Measurements from ENCODE around the gene SGSM1.

Gene SGSM1

DNA sequence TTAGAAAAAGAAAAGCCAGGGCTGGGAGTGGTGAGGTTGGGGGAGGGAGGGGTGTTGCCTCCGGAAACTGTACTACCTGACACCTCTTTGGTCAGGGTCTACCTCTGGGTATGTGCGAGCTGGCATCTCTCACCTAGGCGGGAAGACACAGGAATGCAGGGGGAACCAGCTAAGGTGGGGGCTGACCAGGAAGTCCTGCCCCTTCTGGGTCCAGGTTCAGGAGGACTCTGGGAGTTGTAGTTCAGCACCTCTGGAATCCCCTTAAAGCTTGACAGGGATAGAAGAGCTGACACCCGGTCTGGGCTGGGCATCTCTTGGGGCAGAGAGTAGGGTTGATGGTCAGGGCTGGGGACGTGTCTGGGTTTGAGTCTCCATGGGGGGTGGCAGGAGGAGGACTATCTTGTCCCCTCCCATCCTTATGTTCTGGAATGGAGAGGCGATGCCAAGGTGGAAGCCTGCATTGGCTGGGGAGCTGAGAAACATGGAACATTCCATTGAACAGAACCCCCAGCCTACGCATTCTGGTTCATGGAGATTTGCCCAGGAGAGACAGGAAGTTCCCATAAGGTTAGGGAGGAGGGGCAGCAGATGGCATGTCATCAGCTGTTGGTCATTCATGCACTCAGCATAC, 144.4 kb downstream of the SGSM1 start:
- DNase-seq (ENCODE audit: low read depth, low spot score), result no peak

- DNase-seq (ENCODE audit: low read depth, low spot score), result no peak
These were observed 146.2 kb downstream of the SGSM1 start, which contains the start of gene KIAA1671 for GRCh38 chr22:24951942-24952836. Gene KIAA1671, plus strand, starts transcription at chr22:24952716. Its CDS starts 75,284 bp downstream, at chr22:25028000.

DNA sequence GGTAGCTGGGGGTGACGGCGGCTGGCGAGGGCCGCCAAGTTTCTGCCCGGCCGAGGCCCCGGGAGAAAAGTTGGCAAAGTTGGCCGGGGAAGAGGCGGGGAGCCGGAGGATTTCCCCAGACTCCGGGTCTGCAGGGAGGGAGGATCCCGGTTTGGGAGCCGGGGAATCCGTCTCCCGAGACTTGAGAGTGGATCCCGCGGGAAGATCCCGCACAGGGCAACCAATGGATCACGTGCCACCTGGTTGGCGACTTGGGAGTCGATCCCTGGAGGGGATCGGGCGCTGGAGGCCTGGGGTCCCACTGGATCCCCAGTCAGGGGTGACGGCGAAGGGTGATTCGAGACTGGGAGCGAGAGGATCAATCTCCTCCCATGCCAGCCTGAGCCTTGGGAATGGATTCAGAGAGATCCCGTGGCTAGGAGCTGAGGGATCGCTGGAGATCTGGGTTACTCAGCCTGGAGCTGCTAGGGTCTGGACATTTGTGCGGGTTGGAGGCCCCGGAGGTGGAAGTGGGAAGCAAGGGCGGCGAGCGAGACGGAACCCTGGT, 146.9 kb downstream of the SGSM1 start:
- DNase-seq (ENCODE audit: low read depth, low spot score), result no peak

DNA sequence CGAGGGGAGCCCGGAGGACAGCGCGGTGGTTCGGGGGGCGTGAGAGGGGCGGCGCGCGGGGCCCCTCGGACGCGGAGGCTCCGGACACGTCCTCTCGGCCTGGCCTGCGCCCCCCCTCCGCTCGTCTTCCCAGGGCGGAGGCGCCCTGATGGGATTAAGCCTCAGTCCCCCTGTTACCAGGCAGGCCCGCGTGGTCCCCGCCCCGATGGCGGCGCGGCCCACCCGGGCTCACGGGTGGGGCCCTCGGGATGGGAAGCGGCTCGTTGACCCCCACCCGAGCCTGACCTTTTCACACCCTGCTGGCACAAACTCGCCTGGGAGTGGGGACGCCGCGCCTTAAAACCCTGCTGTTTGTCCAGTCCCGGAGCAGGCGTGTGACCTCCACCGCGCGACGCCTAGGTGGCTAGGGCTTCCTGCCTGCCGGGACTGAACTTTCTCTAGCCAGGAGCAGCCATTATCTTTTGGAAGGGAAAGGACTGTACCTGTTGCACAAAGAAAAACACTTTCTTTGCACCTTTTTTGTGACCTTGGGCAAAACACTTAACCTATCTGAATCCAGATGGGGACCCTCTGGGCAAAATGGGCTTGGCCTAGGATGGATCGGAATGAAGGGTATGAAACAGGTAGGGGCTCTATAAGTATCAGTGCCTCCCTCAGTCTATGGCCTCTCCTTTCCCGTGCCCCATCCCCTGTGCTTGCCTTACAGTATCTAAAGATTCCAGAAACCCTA, 147.5 kb downstream of the SGSM1 start:
- no peak for DNase-seq (ENCODE audit: low read depth, low spot score)

DNA sequence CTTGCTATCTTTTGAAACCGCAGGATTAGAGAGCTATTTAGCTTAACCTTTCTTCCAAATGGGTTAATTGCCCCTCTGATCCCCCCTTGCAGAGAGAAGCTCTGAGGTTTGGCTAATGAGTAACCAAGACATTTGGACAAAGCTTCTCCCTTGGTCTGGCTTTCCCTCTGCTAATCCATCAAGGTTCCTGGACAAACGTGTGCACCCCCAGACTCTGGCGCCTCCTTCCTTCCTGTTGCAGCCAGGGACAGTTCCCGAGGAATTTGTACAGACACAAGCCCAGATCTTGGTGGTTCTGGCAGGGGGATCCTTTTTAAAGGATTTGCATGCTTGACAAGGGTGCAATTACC, 148.1 kb downstream of the SGSM1 start:
- no peak for DNase-seq (ENCODE audit: low read depth, low spot score)

- no peak for DNase-seq (ENCODE audit: low read depth, low spot score)
These were observed 148.8 kb downstream of the SGSM1 start for GRCh38 chr22:24954856-24955255.

- no peak for DNase-seq (ENCODE audit: low read depth, low spot score)
These were observed 151.0 kb downstream of the SGSM1 start for GRCh38 chr22:24957043-24957442.

GRCh38 chr22:24961217-24961844, 155.3 kb downstream of the SGSM1 start:
- DNase-seq (ENCODE audit: low read depth, low spot score), result no peak

DNA sequence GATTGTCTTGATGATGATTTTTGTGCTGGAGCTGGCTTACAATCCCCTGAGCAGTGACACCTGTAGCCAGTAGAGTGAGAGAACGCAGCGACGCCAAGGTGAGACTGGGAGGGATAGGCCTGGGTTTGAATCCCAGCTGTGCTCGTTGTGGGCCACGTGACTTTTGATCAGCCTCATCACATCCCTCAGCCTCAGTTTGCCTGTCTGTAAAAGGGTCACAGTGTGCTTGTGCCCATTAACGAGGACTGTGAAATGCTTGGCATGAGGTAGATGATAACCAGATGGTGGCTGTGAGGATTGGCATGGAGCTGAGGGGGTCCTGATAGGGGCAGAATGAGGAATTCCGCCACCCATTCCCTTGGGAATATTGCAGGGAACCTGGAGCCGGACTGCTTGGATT, 156.1 kb downstream of the SGSM1 start:
- no peak for DNase-seq (ENCODE audit: low read depth, low spot score)

DNA sequence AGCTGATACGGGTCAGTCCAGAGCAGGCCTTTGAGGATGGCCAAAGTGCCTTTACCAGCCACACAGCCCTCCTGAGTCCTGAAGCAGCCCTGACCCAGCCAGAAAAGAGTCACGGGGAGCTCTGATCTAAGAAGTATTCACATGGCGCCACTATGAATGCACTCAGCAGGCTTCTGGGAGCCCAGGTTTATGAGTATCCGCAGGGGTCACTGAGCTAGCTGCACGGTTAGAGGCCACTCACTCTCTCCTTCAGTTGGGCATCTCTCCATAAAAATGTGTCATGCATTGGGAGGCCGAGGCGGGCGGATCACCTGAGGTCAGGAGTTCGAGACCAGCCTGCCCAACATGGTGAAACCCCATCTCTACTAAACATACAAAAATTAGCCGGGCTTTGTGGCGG, 156.8 kb downstream of the SGSM1 start:
- DNase-seq (ENCODE audit: low read depth, low spot score), result no peak

DNA sequence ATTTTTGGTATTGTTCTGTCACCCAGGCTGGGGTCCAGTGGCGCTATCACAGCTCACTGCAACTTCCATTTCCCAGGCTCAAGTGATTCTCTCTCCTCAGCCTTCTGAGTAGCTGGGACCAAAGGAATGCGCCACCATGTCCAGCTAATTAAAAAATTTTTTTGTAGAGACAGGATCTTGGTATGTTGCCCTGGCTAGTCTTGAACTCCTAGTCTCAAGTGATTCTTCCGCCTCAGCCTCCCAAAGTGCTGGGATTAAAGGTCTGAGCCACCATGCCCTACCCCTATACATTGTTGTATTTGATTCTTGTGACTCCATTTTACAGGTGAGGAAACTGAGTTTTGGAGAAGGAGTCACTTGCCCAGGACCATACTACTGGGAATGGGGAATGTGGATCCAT, 158.4 kb downstream of the SGSM1 start:
- no peak for DNase-seq (ENCODE audit: low read depth, low spot score)

DNA sequence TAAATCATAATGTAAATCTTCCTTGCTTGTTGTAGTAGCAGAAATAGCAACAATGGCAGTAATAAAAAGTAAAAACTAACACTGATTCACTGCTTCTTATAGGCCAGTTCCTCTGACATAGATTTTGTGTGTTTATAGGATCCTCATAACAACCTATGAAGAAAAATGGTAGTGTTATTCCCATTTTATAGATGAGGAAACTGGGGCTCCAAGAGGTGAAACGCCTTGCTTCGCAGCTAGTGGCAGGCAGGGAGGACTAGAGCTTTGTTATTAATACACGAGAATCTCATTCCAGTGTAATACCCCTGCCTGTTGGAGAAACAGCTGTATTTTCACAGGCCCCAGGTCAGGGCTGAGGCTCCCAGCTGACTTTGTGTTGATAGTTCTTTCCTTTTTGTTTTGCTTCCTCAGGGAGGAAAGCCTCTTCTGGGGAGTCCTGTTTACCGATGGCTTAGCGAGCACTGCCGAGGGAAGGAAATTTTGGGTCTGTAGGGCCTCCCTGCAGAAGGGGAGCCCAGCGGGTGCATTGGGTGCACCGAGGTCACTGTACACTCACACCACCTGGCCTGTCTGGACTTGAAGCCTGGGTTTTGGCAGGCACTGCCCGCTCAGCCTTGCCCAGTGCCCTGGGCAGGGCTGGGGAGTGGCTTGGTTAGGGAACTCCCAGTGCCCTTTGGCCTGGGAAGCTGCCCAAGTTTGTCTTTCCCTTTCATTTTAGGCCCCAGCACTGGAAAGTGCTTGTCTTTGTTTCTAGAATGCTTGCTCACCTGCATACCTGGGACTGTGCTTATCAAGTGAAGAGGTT, 160.0 kb downstream of the SGSM1 start:
- peak; percentile 90 for DNase-seq (ENCODE audit: low read depth, low spot score)

DNA sequence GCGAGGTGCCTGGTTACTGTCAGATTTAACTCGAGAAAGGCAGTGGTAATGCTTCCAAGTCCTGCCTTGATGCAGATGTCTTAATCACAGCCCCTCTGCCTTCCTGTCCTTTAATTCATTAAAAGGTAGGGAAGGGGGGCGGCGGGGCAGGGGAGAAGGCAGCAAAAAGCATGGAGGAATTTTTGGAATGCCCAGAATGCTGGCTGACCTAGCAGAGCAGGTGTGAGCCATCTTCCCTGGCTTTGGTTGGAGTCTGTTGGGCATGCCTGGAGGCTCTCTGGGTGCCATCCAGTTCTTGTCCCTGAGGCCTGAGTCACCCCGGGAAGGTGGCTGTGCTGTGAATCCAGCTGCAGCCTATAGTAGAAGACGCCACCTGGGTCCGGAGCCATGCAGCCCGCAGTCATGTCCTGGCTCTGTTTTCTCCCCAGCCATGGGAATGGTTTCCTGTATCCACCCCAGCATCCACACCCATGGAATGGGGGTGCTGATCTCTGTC, 162.1 kb downstream of the SGSM1 start:
- no peak for DNase-seq (ENCODE audit: low read depth, low spot score)

DNA sequence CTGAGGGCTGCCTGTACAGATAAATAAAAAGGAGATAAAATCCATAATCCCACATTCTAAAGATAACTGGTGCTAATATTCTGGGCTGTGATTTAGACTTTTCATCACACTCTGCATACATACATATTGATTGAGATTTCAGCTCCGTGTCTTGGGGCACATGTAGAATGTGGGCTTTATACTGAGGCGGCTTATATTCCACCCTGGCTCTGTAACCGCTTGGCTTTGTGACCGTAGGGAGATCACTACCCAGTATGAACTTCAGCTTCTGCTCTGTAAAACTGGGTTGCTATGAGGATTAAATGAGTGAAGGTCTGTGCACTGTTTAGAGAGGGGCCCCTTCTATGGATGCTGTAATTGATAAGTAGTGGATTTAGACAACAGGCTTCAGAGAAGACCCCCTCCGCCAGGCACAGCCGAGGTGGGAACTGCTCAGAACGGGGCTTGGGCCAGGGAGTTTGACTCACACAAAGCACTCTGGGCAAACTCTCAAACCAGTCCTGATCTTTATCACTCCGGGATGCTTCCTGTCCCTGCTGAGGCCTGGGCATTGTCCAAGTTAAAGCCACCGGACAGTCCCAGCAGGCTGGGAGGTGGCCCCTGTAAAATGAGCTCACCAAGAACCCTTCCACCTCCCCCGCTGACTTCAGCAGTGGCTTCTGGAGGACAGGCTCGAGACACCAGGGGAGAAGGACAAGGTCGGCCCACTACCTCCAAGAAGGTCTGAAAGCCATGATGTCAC, 163.7 kb downstream of the SGSM1 start:
- DNase-seq (ENCODE audit: low read depth, low spot score), result no peak

- DNase-seq (ENCODE audit: low read depth, low spot score), result no peak
These were observed 166.4 kb downstream of the SGSM1 start for GRCh38 chr22:24972369-24972768.

GRCh38 chr22:24973872-24974271, 167.9 kb downstream of the SGSM1 start:
- DNase-seq (ENCODE audit: low read depth, low spot score), result no peak

DNA sequence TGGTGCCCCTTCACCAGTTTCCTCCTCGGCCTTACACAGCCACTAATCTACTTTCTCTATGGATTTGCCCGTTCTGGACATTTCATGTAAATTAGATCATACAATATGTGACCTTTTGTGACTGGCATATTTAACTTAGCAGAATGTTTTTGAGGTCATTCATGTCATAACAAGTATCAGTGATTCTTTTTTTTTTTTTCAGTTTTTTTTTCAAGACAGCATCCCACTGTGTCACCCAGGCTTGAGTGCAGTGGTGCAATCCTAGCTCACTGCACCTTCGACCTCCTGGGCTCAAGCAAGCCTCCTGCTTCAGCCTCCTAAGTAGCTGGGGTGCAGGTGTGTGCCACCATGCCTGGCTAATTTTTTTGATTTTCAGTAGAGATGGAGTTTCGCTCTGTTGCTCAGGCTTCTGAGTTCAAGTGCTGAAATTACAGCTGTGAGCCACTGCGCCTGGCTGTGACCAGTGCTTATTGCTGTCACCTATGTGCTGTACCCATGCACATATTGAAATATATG, 169.2 kb downstream of the SGSM1 start:
- no peak for DNase-seq (ENCODE audit: low read depth, low spot score)

- no peak for DNase-seq (ENCODE audit: low read depth, low spot score)
These were observed 169.9 kb downstream of the SGSM1 start for GRCh38 chr22:24975813-24976341.

GRCh38 chr22:24976442-24977218, 170.6 kb downstream of the SGSM1 start:
- DNase-seq (ENCODE audit: low read depth, low spot score), result no peak

Data from smooth muscle cell of the brain vasculature (primary cell).